HepG2 (cell line): ENCODE results near the gene SMARCA4. TPM values are rescaled to one million over a fixed set of nuclear protein-coding genes. Genes with fewer than 3 reads are reported as not detected.

Experiments used
- CCDC6 ChIP-seq: sonication (generic); formaldehyde crosslinking; IDR thresholded peaks from 2 replicates; pipeline ENCODE4 v1.8.1; 2022; ENCODE audit warnings: mild to moderate bottlenecking, missing genetic modification reagents, moderate library complexity
- CERS6 ChIP-seq: sonication (generic); formaldehyde crosslinking; IDR thresholded peaks from 2 replicates; pipeline ENCODE4 v1.5.0; 2020; ENCODE audit warnings: missing genetic modification reagents
- EZH2 ChIP-seq: conservative IDR thresholded peaks from 2 replicates; pipeline ENCODE4 v1.6.1; 2012; ENCODE audit warnings: mild to moderate bottlenecking, low read depth, low read length, moderate library complexity
- FLYWCH1 ChIP-seq: sonication (generic); formaldehyde crosslinking; IDR thresholded peaks from 2 replicates; pipeline ENCODE4 v1.8.1; 2023; ENCODE audit warnings: mild to moderate bottlenecking, missing genetic modification reagents
- FOXK1 ChIP-seq: sonication (generic); formaldehyde crosslinking; IDR thresholded peaks from 2 replicates; pipeline ENCODE4 v1.4.0; 2020; ENCODE audit warnings: low read depth, missing genetic modification reagents, borderline replicate concordance
- HMGA1 ChIP-seq: sonication (generic); formaldehyde crosslinking; conservative IDR thresholded peaks from 2 replicates; pipeline ENCODE4 v1.4.0; 2020; ENCODE audit warnings: missing genetic modification reagents
- IKZF1 ChIP-seq: fragments of 450-650 bp; IDR thresholded peaks from 2 replicates; pipeline ENCODE4 v1.7.1; 2016
- ISL2 ChIP-seq: sonication (generic); formaldehyde crosslinking; IDR thresholded peaks from 2 replicates; pipeline ENCODE4 v1.5.0; 2020; ENCODE audit warnings: missing genetic modification reagents
- ISX ChIP-seq: sonication (generic); formaldehyde crosslinking; conservative IDR thresholded peaks from 2 replicates; pipeline ENCODE4 v1.5.0; 2020; ENCODE audit warnings: missing genetic modification reagents
- MED1 ChIP-seq: sonication (generic); formaldehyde crosslinking; IDR thresholded peaks from 2 replicates; pipeline ENCODE4 v1.4.0; 2020; ENCODE audit warnings: missing genetic modification reagents
- MEF2D ChIP-seq: sonication (generic); formaldehyde crosslinking; IDR thresholded peaks from 2 replicates; pipeline ENCODE4 v1.5.1; 2020; ENCODE audit warnings: mild to moderate bottlenecking, missing genetic modification reagents
- NCOR1 ChIP-seq: fragments of 200-600 bp; sonication (generic); IDR thresholded peaks from 2 replicates; pipeline ENCODE4 v1.7.0; 2017; ENCODE audit warnings: antibody characterized with exemption, low read length, borderline replicate concordance
- NR2F6 ChIP-seq, 2 experiments: IDR thresholded peaks; 2 replicates each; pipeline ENCODE4 v1.6.1; 2016; ENCODE audit warnings: antibody characterized with exemption in 1 of 2, mild to moderate bottlenecking in 1 of 2
- PRDM10 ChIP-seq: sonication (generic); formaldehyde crosslinking; IDR thresholded peaks from 2 replicates; pipeline ENCODE4 v1.4.0; 2020; ENCODE audit warnings: low read depth, missing genetic modification reagents
- RAD21 ChIP-seq: fragments of 450-650 bp; formaldehyde crosslinking; IDR thresholded peaks from 2 replicates; pipeline ENCODE4 v1.5.0; 2020; ENCODE audit warnings: mild to moderate bottlenecking
- RBM22 ChIP-seq: fragments of 200-400 bp; formaldehyde crosslinking; optimal IDR thresholded peaks from 2 replicates; pipeline ENCODE3; 2017; ENCODE audit warnings: mild to moderate bottlenecking, low read length, moderate library complexity
- SOX5 ChIP-seq: IDR thresholded peaks from 2 replicates; pipeline ENCODE4 v1.6.1; 2016; ENCODE audit warnings: borderline replicate concordance
- SSRP1 ChIP-seq: IDR thresholded peaks from 2 replicates; pipeline ENCODE4 v1.6.1; 2016; ENCODE audit warnings: control low read depth
- SUZ12 ChIP-seq: fragments of 150-350 bp; IDR thresholded peaks from 2 replicates; pipeline ENCODE4 v1.6.1; 2014; ENCODE audit warnings: low read depth, low read length
- ZBTB33 ChIP-seq: sonication (generic); formaldehyde crosslinking; IDR thresholded peaks from 2 replicates; pipeline ENCODE4 v1.4.0; 2020; ENCODE audit warnings: missing genetic modification reagents
- ZNF180 ChIP-seq: sonication (generic); formaldehyde crosslinking; IDR thresholded peaks from 2 replicates; pipeline ENCODE4 v1.4.0; 2020; ENCODE audit warnings: low read depth, missing genetic modification reagents, borderline replicate concordance
- ZNF274 ChIP-seq: sonication (generic); formaldehyde crosslinking; IDR thresholded peaks from 2 replicates; pipeline ENCODE4 v1.5.1; 2020; ENCODE audit warnings: mild to moderate bottlenecking, missing genetic modification reagents
- ZNF282 ChIP-seq: fragments of 450-650 bp; IDR thresholded peaks from 2 replicates; pipeline ENCODE4 v1.6.1; 2018; ENCODE audit not compliant: partially characterized antibody
- ZNF343 ChIP-seq: sonication (generic); formaldehyde crosslinking; IDR thresholded peaks from 2 replicates; pipeline ENCODE4 v1.4.0; 2020; ENCODE audit warnings: mild to moderate bottlenecking, missing genetic modification reagents
- ZNF550 ChIP-seq: sonication (generic); formaldehyde crosslinking; IDR thresholded peaks from 2 replicates; pipeline ENCODE4 v1.4.0; 2020; ENCODE audit warnings: mild to moderate bottlenecking, missing genetic modification reagents, borderline replicate concordance
- ZNF572 ChIP-seq: sonication (generic); formaldehyde crosslinking; IDR thresholded peaks from 2 replicates; pipeline ENCODE4 v1.5.1; 2020; ENCODE audit warnings: mild to moderate bottlenecking, missing genetic modification reagents
- ZNF720 ChIP-seq: sonication (generic); formaldehyde crosslinking; IDR thresholded peaks from 2 replicates; pipeline ENCODE4 v1.4.0; 2020; ENCODE audit warnings: missing genetic modification reagents
- polyA plus RNA-seq, 8 experiments: library from polyadenylated mRNA; depleted of rRNA in 3 of 8; stranded (reverse) in 7 of 8; unstranded in 1 of 8; fragments of >200 nt; fragmentation: Illumina TruSeq in 4 of 8; extraction: Trizol in 4 of 8; gene quantifications; 2 replicates each; pipeline versions ENCODE4 v1.2.1 to v1.2.3, GENCODE V29; 2011 to 2016; ENCODE audit warnings: low read depth in 4 of 8, missing spikeins in 1 of 8, mixed read lengths in 1 of 8; ENCODE audit not compliant: insufficient read depth in 1 of 8
- total RNA-seq, 5 experiments: library from RNA; depleted of rRNA; stranded (reverse); fragments of >200 nt; fragmentation: Illumina TruSeq; extraction: Trizol; gene quantifications; 2 replicates each; pipeline ENCODE4 v1.2.3, GENCODE V29; 2016; ENCODE audit warnings: low read depth in 1 of 5

SMARCA4 gene
- total and polyA plus RNA-seq, 2 of the 13 experiments (the other 11 are each of a cell fraction or from before 2014, with no cell fraction given): 25.4 to 45.9 TPM

- no peak for TF ChIP-seq ZNF343 (CRISPR knock-in tag)
- TF ChIP-seq RAD21 (CRISPR knock-in tag): no peak
- TF ChIP-seq RBM22: no peak
- peak; percentile 100 for TF ChIP-seq FOXK1
- no peak for TF ChIP-seq EZH2
- peak; percentile 72 for TF ChIP-seq NR2F6 (IDR thresholded peaks at IDR 0.05)
- peak; percentile 54; the same call in 1 of the 2 replicates for TF ChIP-seq NR2F6 (CRISPR knock-in tag; IDR thresholded peaks at IDR 0.05)
- peak; percentile 100 for TF ChIP-seq NCOR1
- TF ChIP-seq ZNF180 (CRISPR knock-in tag): no peak
- peak; percentile 78; the same call in 1 of the 2 replicates for TF ChIP-seq MEF2D (CRISPR knock-in tag)
- TF ChIP-seq SUZ12: no peak
- TF ChIP-seq ISL2 (CRISPR knock-in tag): peak; percentile 54; the same call in 1 of the 2 replicates
- peak; percentile 84; the same call in 1 of the 2 replicates for TF ChIP-seq SOX5 (CRISPR knock-in tag)
- TF ChIP-seq ZNF274 (CRISPR knock-in tag): no peak
- no peak for TF ChIP-seq ZNF282
- peak; percentile 79; the same call in 1 of the 2 replicates for TF ChIP-seq MED1 (CRISPR knock-in tag)
- no peak for TF ChIP-seq FLYWCH1 (CRISPR knock-in tag)
- TF ChIP-seq ZNF572 (CRISPR knock-in tag): no peak
- TF ChIP-seq HMGA1: no peak
- no peak for TF ChIP-seq PRDM10
- no peak for TF ChIP-seq ZNF720 (CRISPR knock-in tag)
- TF ChIP-seq ZBTB33 (CRISPR knock-in tag): no peak
- TF ChIP-seq IKZF1: no peak
- no peak for TF ChIP-seq ZNF550
- no peak for TF ChIP-seq ISX (CRISPR knock-in tag)
- TF ChIP-seq CCDC6: no peak
- no peak for TF ChIP-seq CERS6 (CRISPR knock-in tag)
- TF ChIP-seq SSRP1 (CRISPR knock-in tag): no peak
Measured at GRCh38 chr19:11088506-11089253, 127.8 kb downstream of the SMARCA4 start (continued).
